Psoas muscle (tissue), 8 donors: ENCODE data around the gene STX16. TPM values are rescaled to one million over a fixed set of nuclear protein-coding genes. Genes with fewer than 3 reads are reported as not detected.
A peak's percentile ranks its signal among the peaks of the same experiment; 100 is the strongest.

Source experiments
- ATAC-seq, 4 donors: fragments of 200-7000 bp; cut with Tn5 transposase; one replicate each; pipeline ENCODE4 v1.9.1; 2020; ENCODE audit warnings: moderate library complexity in 3 of 4, mild to moderate bottlenecking in 2 of 4
- DNase-seq, 2 donors: peaks; one replicate each; pipeline ENCODE4 v3.0.0-alpha.2; 2020
- H3K27ac ChIP-seq: fragments of 200-600 bp; one replicate; pipeline ENCODE4 v1.8.0; 2022
- H3K27me3 ChIP-seq, 3 donors: fragments of 200-600 bp in 1 of 3; one replicate each; pipeline versions ENCODE4 v1.6.1 to v1.8.0; 2013 to 2022; ENCODE audit warnings: low read length in 2 of 3, mild to moderate bottlenecking in 2 of 3, moderate library complexity in 1 of 3; ENCODE audit not compliant: insufficient read depth in 3 of 3
- H3K36me3 ChIP-seq, 2 donors: fragments of 200-600 bp in 1 of 2; one replicate each; pipeline versions ENCODE4 v1.6.1 to v1.8.0; 2013 to 2022; ENCODE audit warnings: low read depth in 1 of 2, mild to moderate bottlenecking in 1 of 2, moderate library complexity in 1 of 2; ENCODE audit not compliant: insufficient read depth in 1 of 2
- H3K4me1 ChIP-seq: fragments of 200-600 bp; one replicate; pipeline ENCODE4 v1.8.0; 2022
- H3K4me3 ChIP-seq: fragments of 200-600 bp; one replicate; pipeline ENCODE4 v1.8.0; 2022; ENCODE audit warnings: mild to moderate bottlenecking
- H3K9me3 ChIP-seq: fragments of 200-600 bp; one replicate; pipeline ENCODE4 v1.8.0; 2022
- WGBS, 3 donors: extraction: QIAGEN DNeasy Blood & Tissue Kit; methylation state at CpG; one replicate each; pipeline versions ENCODE4 v1.1.6 to v1.1.7; 2013; 5-methylcytosine and 5-hydroxymethylcytosine counted together
- intact Hi-C, 2 donors: fragments of 100-400 bp; cut with DNase I; formaldehyde crosslinking; loops; one replicate each; pipeline versions ENCODE4 v1.11.0 to v1.14.2; 2022
- polyA plus RNA-seq, 3 donors: library from polyadenylated mRNA; stranded (reverse); fragments of 200-250 nt; gene quantifications; one replicate each; pipeline ENCODE4 v1.2.3, GENCODE V29; 2013
- total RNA-seq, 4 donors: library from RNA; stranded (reverse); fragmentation: NEBNext Ultra II Directional in 2 of 4; extraction: Animal tissue kit (Norgen Biotek cat#: 25700) in 2 of 4; gene quantifications; one replicate each; pipeline versions ENCODE4 v1.2.1 to v1.2.4, GENCODE V29; 2021 to 2023
- TF ChIP-seq, protein P1 (sequence below): fragments of 200-600 bp; IDR thresholded peaks from one replicate; pipeline ENCODE4 v1.8.0; 2022; ENCODE audit warnings: antibody characterized with exemption
- donor health status: healthy with polysubstance abuse.
- donor health status: DM: no; HTN: no; CAD: no; lungs with moderate emphysema.
- donor health status: Bipolar disorder and iron deficiency.
- donor health status: healthy.
- donor health status: DM: yes; HTN: yes; CAD: no.
- donor health status: DM: no; HTN: no; CAD: no.
- donor health status: DM: no; HTN: no; CAD: no.
- donor health status: DM: yes; HTN: yes; CAD: no.

STX16 gene
- total and polyA plus RNA-seq, 7 donors: 17.5 to 58.1 (median 20.0) TPM

DNA sequence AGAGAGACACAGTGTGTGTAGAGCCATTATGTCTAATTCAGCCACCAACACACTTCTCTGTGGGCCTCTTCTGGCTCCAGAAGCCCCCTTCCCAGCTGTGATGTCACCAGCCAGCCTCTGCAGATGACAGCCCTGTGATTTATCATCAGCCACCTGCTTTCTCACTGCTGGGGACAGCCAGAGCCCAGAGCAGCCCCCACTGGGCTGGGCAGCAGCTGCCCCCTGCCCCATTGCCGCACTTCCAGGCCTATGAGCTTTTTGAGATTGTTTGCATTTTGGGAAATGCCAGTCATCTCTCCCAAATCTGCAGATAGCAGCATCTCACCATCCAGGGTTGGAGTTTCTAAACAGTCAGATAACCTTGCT lies 21.9 kb upstream of the STX16 start:
- Histone ChIP-seq H3K4me3 (no peak overlapping the region), H3K27me3 (no peaks in the 10 kb centered on the region), H3K36me3 (no peaks in the 10 kb centered on the region), H3K9me3 (no peaks in the 10 kb centered on the region), H3K27ac (no peak overlapping the region), H3K4me1 (no peaks in the 10 kb centered on the region)
- intact Hi-C loops: no loop called here
- ATAC-seq (no peak), DNase-seq (no peak)
- TF ChIP-seq, protein P1, sequence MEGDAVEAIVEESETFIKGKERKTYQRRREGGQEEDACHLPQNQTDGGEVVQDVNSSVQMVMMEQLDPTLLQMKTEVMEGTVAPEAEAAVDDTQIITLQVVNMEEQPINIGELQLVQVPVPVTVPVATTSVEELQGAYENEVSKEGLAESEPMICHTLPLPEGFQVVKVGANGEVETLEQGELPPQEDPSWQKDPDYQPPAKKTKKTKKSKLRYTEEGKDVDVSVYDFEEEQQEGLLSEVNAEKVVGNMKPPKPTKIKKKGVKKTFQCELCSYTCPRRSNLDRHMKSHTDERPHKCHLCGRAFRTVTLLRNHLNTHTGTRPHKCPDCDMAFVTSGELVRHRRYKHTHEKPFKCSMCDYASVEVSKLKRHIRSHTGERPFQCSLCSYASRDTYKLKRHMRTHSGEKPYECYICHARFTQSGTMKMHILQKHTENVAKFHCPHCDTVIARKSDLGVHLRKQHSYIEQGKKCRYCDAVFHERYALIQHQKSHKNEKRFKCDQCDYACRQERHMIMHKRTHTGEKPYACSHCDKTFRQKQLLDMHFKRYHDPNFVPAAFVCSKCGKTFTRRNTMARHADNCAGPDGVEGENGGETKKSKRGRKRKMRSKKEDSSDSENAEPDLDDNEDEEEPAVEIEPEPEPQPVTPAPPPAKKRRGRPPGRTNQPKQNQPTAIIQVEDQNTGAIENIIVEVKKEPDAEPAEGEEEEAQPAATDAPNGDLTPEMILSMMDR: no peak
- whole genome bisulfite sequencing, 3 donors: 63 to 83% (median 63%) methylated on average over 1 of the region's 1 CpG

DNA sequence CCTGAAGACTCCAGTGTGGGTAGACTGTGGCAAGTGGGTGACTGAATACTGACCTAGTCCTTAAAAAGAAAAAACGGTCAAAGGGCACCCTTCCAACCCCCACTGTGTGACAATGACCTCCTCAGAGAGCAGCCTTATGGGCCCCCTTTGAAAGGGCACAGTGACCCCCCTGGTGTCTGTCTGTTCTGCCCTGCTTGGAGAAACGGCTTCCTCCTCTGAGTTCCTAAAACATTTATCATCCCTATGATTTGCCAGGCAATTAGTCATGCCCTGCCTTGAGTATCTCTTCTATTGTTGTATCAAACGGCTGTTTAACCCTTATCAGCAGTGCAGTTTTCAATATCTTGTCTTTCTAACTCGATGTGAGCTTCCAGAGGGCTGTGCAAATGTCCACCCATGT lies 21.0 kb upstream of the STX16 start:
- no peaks in the 10 kb centered on the region for H3K9me3 ChIP-seq
- no peaks in the 10 kb centered on the region for H3K4me1 ChIP-seq
- H3K27me3 ChIP-seq: no peaks in the 10 kb centered on the region
- no peak overlapping the region for H3K27ac ChIP-seq
- 22 to 42% (median 30%) methylated on average over 4 of the region's 4 CpGs for WGBS, 3 donors
- intact Hi-C loops: no loop called here
- DNase-seq: peak in 1 of 2 donors; percentile 9
- TF ChIP-seq, protein P1: no peak
- no peaks in the 10 kb centered on the region for H3K36me3 ChIP-seq
- H3K4me3 ChIP-seq: no peak overlapping the region
- no peak for ATAC-seq

DNA sequence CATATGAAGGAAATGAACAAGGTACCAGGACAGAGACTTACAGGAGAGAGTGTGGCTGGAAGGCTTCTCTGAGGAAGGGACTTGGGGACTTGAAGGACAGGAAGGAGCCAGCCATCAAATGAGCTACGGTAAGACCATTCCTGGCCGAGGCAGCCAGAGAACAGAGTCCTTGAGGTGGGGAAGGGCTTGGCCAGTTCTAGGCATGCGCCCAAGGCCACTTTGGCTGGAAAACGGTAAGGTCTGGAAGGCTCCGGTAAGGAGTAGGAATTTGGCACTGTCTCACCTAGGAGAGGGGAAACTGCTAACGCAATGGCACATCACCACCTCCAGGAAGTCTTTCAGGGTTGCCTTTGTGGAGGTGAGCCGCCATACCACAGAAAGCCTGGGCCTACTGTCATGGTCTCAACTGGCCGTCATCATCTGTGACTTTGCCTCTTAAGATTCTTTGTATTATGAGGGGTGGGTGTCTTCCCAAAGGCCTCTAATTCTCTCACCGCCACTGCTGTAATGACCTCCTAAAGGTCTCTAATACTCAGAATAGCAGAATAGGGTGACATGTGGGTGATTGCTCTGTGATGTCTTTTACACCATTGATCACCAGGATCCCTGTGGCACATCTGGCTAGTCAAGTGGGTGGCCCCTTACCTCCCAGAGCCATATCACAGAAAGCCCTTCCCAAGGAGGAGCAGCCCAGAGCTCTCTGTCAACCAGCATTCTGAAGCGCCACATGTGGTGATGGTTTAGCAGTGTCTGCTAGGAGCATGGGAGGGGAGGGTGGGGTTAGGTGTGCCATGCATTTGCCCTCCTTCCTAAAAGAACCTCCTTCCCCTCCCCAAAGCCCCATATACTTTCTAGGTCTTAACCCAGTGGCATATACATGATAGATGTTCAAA lies 17.7 kb upstream of the STX16 start:
- Histone ChIP-seq H3K27ac (no peak overlapping the region), H3K36me3 (no peaks in the 10 kb centered on the region), H3K9me3 (no peaks in the 10 kb centered on the region), H3K27me3 (no peaks in the 10 kb centered on the region), H3K4me1 (no peaks in the 10 kb centered on the region), H3K4me3 (no peak overlapping the region)
- DNase-seq: no peak
- ATAC-seq: no peak
- intact Hi-C loops: no loop called here
- TF ChIP-seq, protein P1: no peak
- 93 to 97% (median 93%) methylated on average over 10 of the region's 10 CpGs for WGBS, 3 donors

DNA sequence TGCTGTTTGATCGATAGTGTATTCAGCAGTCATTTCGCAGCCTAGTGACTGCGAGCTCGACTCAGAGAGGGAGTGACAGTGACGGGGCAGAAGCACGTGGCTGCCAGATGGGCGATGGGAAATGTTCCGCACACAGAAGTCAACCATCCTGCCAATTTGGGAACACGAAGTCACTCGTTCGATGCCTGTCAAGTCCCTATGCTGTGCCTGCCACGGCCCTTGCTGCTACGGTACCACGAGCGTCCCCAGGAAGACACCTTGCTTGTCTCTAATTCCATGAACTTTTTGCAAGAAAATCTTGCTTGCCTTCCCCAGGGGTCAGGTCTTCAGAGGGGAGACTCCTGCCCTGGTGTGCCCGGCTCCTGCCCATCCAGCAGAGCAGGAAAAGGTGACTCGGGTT lies 17.0 kb upstream of the STX16 start:
- intact Hi-C loops: no loop called here
- no peaks in the 10 kb centered on the region for H3K4me1 ChIP-seq
- no peaks in the 10 kb centered on the region for H3K27me3 ChIP-seq
- ATAC-seq: no peak
- TF ChIP-seq, protein P1: no peak
- no peaks in the 10 kb centered on the region for H3K36me3 ChIP-seq
- H3K27ac ChIP-seq: no peak overlapping the region
- 80 to 83% (median 80%) methylated on average over 17 of the region's 17 CpGs for WGBS, 3 donors
- DNase-seq: no peak
- H3K9me3 ChIP-seq: no peaks in the 10 kb centered on the region
- H3K4me3 ChIP-seq: no peak overlapping the region
